Liver (tissue), 9 donors: ENCODE measurements around the gene MAST2. TPM values are rescaled to one million over a fixed set of nuclear protein-coding genes. Genes with fewer than 3 reads are reported as not detected.

Experiments used
- DNase-seq: peaks from one replicate; pipeline ENCODE4 v3.0.0-alpha.2; 2017; ENCODE audit warnings: low spot score
- H3K27ac ChIP-seq, 2 donors: one replicate each; pipeline ENCODE4 v1.7.0; 2013; ENCODE audit warnings: inconsistent platforms in 2 of 2, low read length in 2 of 2, control low read depth in 1 of 2, low read depth in 1 of 2, mild to moderate bottlenecking in 1 of 2
- H3K27me3 ChIP-seq, 4 donors: one replicate each; pipeline versions ENCODE4 v1.6.1 to v1.7.0; 2013; ENCODE audit warnings: low read length in 3 of 4, inconsistent platforms in 1 of 4, mild to moderate bottlenecking in 1 of 4, moderate library complexity in 1 of 4; ENCODE audit not compliant: control insufficient read depth in 4 of 4, insufficient read depth in 4 of 4
- H3K36me3 ChIP-seq, 4 donors: one replicate each; pipeline versions ENCODE4 v1.6.1 to v1.7.0; 2013; ENCODE audit warnings: low read length in 3 of 4, mild to moderate bottlenecking in 3 of 4, low read depth in 1 of 4, moderate library complexity in 1 of 4; ENCODE audit not compliant: control insufficient read depth in 4 of 4, insufficient read depth in 3 of 4
- H3K4me1 ChIP-seq, 4 donors: one replicate each; pipeline versions ENCODE4 v1.6.1 to v1.7.0; 2013; ENCODE audit warnings: low read length in 3 of 4, mild to moderate bottlenecking in 3 of 4, moderate library complexity in 1 of 4; ENCODE audit not compliant: control insufficient read depth in 4 of 4, insufficient read depth in 4 of 4
- H3K4me3 ChIP-seq, 3 donors: one replicate each; pipeline versions ENCODE4 v1.6.1 to v1.7.0; 2013; ENCODE audit warnings: low read length in 3 of 3, control low read depth in 1 of 3, low read depth in 1 of 3, mild to moderate bottlenecking in 1 of 3
- H3K9ac ChIP-seq, 2 donors: one replicate each; pipeline ENCODE4 v1.7.0; 2013; ENCODE audit warnings: low read length in 2 of 2, mild to moderate bottlenecking in 2 of 2, moderate library complexity in 2 of 2, control low read depth in 1 of 2, low read depth in 1 of 2
- H3K9me3 ChIP-seq, 4 donors: one replicate each; pipeline versions ENCODE4 v1.6.1 to v1.7.0; 2013; ENCODE audit warnings: low read length in 3 of 4; ENCODE audit not compliant: control insufficient read depth in 4 of 4
- EGR1 ChIP-seq, 2 donors: IDR thresholded peaks; 2 replicates each; pipeline ENCODE4 v1.6.1; 2016 to 2018; ENCODE audit warnings: antibody characterized with exemption in 2 of 2, low read depth in 2 of 2
- FOXA1 ChIP-seq: IDR thresholded peaks from 2 replicates; pipeline ENCODE4 v1.6.1; 2016; ENCODE audit warnings: antibody characterized with exemption
- FOXA2 ChIP-seq: IDR thresholded peaks from 2 replicates; pipeline ENCODE4 v1.6.1; 2016; ENCODE audit warnings: antibody characterized with exemption
- GABPA ChIP-seq, 2 donors: IDR thresholded peaks in 1 of 2; conservative IDR thresholded peaks in 1 of 2; 2 replicates each; pipeline ENCODE4 v1.6.1; 2016; ENCODE audit warnings: antibody characterized with exemption in 2 of 2, mild to moderate bottlenecking in 1 of 2, moderate library complexity in 1 of 2
- HNF4A ChIP-seq, 2 donors: conservative IDR thresholded peaks; 2 replicates each; pipeline ENCODE4 v1.6.1; 2016; ENCODE audit warnings: antibody characterized with exemption in 2 of 2, mild to moderate bottlenecking in 2 of 2
- HNF4G ChIP-seq: IDR thresholded peaks from 2 replicates; pipeline ENCODE4 v1.6.1; 2016; ENCODE audit warnings: antibody characterized with exemption
- JUND ChIP-seq, 2 donors: IDR thresholded peaks; 2 replicates each; pipeline ENCODE4 v1.6.1; 2016; ENCODE audit warnings: antibody characterized with exemption in 2 of 2
- NR2F2 ChIP-seq: IDR thresholded peaks from 2 replicates; pipeline ENCODE4 v1.6.1; 2016; ENCODE audit warnings: antibody characterized with exemption
- RAD21 ChIP-seq, 2 donors: IDR thresholded peaks; 2 replicates each; pipeline ENCODE4 v1.6.1; 2016; ENCODE audit warnings: antibody characterized with exemption in 2 of 2, mild to moderate bottlenecking in 2 of 2
- RXRA ChIP-seq, 2 donors: IDR thresholded peaks; 2 replicates each; pipeline ENCODE4 v1.6.1; 2017 to 2018; ENCODE audit warnings: antibody characterized with exemption in 2 of 2, mild to moderate bottlenecking in 1 of 2
- SP1 ChIP-seq: IDR thresholded peaks from 2 replicates; pipeline ENCODE4 v1.6.1; 2018; ENCODE audit warnings: antibody characterized with exemption, mild to moderate bottlenecking
- TAF1 ChIP-seq: conservative IDR thresholded peaks from 2 replicates; pipeline ENCODE4 v1.6.1; 2016; ENCODE audit warnings: antibody characterized with exemption, mild to moderate bottlenecking
- YY1 ChIP-seq: IDR thresholded peaks from 2 replicates; pipeline ENCODE4 v1.6.1; 2016; ENCODE audit warnings: antibody characterized with exemption, mild to moderate bottlenecking
- WGBS: extraction: QIAGEN DNeasy Blood & Tissue Kit; methylation state at CpG from one replicate; pipeline ENCODE4 v1.1.7; 2013; 5-methylcytosine and 5-hydroxymethylcytosine counted together
- polyA plus RNA-seq, 2 donors: library from polyadenylated mRNA; stranded (reverse) in 1 of 2; unstranded in 1 of 2; fragments of 200-250 nt in 1 of 2; fragments of >200 nt in 1 of 2; fragmentation: Nextera tagmentation in 1 of 2; extraction: Ambion mirVana in 1 of 2; gene quantifications; one replicate each; pipeline versions ENCODE4 v1.2.1 to v1.2.3, GENCODE V29; 2013 to 2015
- total RNA-seq, 2 donors: library from RNA; depleted of rRNA; stranded (reverse); fragments of >200 nt; gene quantifications; one replicate each; pipeline ENCODE4 v1.2.3, GENCODE V29; 2014
- TF ChIP-seq, protein P1 (sequence below): IDR thresholded peaks from 2 replicates; pipeline ENCODE4 v1.6.1; 2016; ENCODE audit warnings: antibody characterized with exemption
- TF ChIP-seq, protein P2 (sequence below): IDR thresholded peaks from 2 replicates; pipeline ENCODE4 v1.6.1; 2016; ENCODE audit warnings: antibody characterized with exemption
- TF ChIP-seq, protein P3 (sequence below): IDR thresholded peaks from 2 replicates; pipeline ENCODE4 v1.6.1; 2016; ENCODE audit warnings: antibody characterized with exemption, mild to moderate bottlenecking
- TF ChIP-seq, protein P4 (sequence below): fragments of 150-350 bp; IDR thresholded peaks from 2 replicates; pipeline ENCODE4 v1.5.1; 2017; ENCODE audit warnings: improper control_type of control experiment, low read depth, low read length; ENCODE audit not compliant: missing input control
- TF ChIP-seq, protein P5 (sequence below): IDR thresholded peaks from 2 replicates; pipeline ENCODE4 v1.6.1; 2016; ENCODE audit warnings: antibody characterized with exemption
- donor health status: healthy.
- donor health status: healthy.
- donor health status: healthy.
- donor health status: healthy.
- donor health status: healthy.

The MAST2 gene
- total and polyA plus RNA-seq, 4 donors = 4.8 to 9.6 (median 5.7) TPM

DNA sequence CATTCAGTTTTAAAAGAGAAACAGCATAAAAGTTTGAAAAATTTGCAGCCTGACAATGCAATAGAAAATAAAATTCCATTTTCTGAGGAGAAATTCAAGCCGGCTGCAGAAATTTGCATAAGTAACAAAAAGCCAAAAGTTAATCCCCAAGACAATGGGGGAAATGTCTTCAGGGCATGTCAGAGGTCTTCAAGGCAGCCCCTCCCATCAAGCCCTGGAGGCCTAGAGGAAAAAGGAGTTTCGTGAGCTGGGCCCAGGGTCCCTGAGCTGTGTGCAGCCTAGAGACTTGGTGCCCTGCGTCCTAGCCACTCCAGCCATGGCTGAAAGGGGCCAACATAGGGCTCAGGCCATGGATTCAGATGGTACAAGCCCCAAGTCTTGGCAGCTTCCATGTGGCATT lies 254.4 kb downstream of the MAST2 start:
- H3K27me3 ChIP-seq = no peaks in the 10 kb centered on the region
- no peak overlapping the region for H3K27ac ChIP-seq
- no peak for TF ChIP-seq TAF1
- no peak for TF ChIP-seq NR2F2
- no peak for TF ChIP-seq YY1
- TF ChIP-seq FOXA1 = no peak
- TF ChIP-seq HNF4A (conservative IDR thresholded peaks at IDR 0.05) = no peak
- TF ChIP-seq HNF4G = no peak
- TF ChIP-seq, protein P1, sequence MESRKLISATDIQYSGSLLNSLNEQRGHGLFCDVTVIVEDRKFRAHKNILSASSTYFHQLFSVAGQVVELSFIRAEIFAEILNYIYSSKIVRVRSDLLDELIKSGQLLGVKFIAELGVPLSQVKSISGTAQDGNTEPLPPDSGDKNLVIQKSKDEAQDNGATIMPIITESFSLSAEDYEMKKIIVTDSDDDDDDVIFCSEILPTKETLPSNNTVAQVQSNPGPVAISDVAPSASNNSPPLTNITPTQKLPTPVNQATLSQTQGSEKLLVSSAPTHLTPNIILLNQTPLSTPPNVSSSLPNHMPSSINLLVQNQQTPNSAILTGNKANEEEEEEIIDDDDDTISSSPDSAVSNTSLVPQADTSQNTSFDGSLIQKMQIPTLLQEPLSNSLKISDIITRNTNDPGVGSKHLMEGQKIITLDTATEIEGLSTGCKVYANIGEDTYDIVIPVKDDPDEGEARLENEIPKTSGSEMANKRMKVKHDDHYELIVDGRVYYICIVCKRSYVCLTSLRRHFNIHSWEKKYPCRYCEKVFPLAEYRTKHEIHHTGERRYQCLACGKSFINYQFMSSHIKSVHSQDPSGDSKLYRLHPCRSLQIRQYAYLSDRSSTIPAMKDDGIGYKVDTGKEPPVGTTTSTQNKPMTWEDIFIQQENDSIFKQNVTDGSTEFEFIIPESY = no peak
- TF ChIP-seq, protein P2, sequence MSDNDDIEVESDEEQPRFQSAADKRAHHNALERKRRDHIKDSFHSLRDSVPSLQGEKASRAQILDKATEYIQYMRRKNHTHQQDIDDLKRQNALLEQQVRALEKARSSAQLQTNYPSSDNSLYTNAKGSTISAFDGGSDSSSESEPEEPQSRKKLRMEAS = no peak
- H3K4me3 ChIP-seq = no peak overlapping the region
- H3K9ac ChIP-seq = no peak overlapping the region
- WGBS = 99% methylated on average over 3 of the region's 3 CpGs
- no peaks in the 10 kb centered on the region for H3K4me1 ChIP-seq
- H3K36me3 ChIP-seq = no peaks in the 10 kb centered on the region
- peaks cover 0 to 1% (median 0%) of the 10 kb centered on the region in 4 donors for H3K9me3 ChIP-seq
- no peak for DNase-seq

DNA sequence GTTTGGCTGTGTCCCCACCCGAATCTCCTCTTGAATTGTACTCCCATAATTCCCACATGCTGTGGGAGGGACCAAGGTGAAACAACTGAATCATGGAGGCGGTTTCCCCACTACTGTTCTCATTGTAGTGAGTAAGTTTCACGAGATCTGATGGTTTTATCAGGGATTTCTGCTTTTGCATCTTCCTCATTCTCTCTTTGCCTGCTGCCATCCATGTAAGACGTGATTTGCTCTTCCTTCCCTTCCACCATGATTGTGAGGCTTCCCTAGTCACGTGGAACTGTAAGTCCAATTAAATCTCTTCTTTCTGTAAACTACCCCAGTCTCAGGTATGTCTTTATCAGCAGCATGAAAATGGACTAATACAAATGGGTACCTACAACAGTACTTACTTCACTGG lies 255.5 kb downstream of the MAST2 start:
- Histone ChIP-seq H3K27me3 (no peaks in the 10 kb centered on the region), H3K9me3 (peaks cover 0 to 1% (median 0%) of the 10 kb centered on the region in 4 donors), H3K27ac (no peak overlapping the region), H3K4me1 (peaks cover 0 to 4% (median 1%) of the 10 kb centered on the region in 4 donors), H3K9ac (no peak overlapping the region), H3K36me3 (no peaks in the 10 kb centered on the region), H3K4me3 (no peak overlapping the region)
- DNase-seq = no peak
- TF ChIP-seq NR2F2 (no peak), HNF4A (conservative IDR thresholded peaks at IDR 0.05) (no peak), RXRA (IDR thresholded peaks at IDR 0.05) (no peak), FOXA2 (no peak), YY1 (no peak), EGR1 (IDR thresholded peaks at IDR 0.05; ENCODE audit: low read depth in 2 of 2) (no peak), SP1 (no peak), JUND (IDR thresholded peaks at IDR 0.05) (no peak), GABPA (IDR thresholded peaks at IDR 0.05 in 1 of 2, conservative IDR thresholded peaks at IDR 0.05 in 1 of 2) (no peak), RAD21 (IDR thresholded peaks at IDR 0.05) (no peak), HNF4G (no peak), TAF1 (no peak), FOXA1 (no peak)
- TF ChIP-seq, protein P2 = no peak
- TF ChIP-seq, protein P1 = no peak
- TF ChIP-seq, protein P3, sequence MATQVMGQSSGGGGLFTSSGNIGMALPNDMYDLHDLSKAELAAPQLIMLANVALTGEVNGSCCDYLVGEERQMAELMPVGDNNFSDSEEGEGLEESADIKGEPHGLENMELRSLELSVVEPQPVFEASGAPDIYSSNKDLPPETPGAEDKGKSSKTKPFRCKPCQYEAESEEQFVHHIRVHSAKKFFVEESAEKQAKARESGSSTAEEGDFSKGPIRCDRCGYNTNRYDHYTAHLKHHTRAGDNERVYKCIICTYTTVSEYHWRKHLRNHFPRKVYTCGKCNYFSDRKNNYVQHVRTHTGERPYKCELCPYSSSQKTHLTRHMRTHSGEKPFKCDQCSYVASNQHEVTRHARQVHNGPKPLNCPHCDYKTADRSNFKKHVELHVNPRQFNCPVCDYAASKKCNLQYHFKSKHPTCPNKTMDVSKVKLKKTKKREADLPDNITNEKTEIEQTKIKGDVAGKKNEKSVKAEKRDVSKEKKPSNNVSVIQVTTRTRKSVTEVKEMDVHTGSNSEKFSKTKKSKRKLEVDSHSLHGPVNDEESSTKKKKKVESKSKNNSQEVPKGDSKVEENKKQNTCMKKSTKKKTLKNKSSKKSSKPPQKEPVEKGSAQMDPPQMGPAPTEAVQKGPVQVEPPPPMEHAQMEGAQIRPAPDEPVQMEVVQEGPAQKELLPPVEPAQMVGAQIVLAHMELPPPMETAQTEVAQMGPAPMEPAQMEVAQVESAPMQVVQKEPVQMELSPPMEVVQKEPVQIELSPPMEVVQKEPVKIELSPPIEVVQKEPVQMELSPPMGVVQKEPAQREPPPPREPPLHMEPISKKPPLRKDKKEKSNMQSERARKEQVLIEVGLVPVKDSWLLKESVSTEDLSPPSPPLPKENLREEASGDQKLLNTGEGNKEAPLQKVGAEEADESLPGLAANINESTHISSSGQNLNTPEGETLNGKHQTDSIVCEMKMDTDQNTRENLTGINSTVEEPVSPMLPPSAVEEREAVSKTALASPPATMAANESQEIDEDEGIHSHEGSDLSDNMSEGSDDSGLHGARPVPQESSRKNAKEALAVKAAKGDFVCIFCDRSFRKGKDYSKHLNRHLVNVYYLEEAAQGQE = no peak
- TF ChIP-seq, protein P4, sequence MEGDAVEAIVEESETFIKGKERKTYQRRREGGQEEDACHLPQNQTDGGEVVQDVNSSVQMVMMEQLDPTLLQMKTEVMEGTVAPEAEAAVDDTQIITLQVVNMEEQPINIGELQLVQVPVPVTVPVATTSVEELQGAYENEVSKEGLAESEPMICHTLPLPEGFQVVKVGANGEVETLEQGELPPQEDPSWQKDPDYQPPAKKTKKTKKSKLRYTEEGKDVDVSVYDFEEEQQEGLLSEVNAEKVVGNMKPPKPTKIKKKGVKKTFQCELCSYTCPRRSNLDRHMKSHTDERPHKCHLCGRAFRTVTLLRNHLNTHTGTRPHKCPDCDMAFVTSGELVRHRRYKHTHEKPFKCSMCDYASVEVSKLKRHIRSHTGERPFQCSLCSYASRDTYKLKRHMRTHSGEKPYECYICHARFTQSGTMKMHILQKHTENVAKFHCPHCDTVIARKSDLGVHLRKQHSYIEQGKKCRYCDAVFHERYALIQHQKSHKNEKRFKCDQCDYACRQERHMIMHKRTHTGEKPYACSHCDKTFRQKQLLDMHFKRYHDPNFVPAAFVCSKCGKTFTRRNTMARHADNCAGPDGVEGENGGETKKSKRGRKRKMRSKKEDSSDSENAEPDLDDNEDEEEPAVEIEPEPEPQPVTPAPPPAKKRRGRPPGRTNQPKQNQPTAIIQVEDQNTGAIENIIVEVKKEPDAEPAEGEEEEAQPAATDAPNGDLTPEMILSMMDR = no peak
- TF ChIP-seq, protein P5, sequence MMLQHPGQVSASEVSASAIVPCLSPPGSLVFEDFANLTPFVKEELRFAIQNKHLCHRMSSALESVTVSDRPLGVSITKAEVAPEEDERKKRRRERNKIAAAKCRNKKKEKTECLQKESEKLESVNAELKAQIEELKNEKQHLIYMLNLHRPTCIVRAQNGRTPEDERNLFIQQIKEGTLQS = no peak
- 95% methylated on average over 5 of the region's 5 CpGs for WGBS
